K562 (cell line): ENCODE data around the gene PRKCSH. TPM values are rescaled to one million over a fixed set of nuclear protein-coding genes. Genes with fewer than 3 reads are reported as not detected.

Experiments used
- microRNA-seq: library from miRNA; unstranded; fragments of <30 nt; microRNA quantifications from one replicate; pipeline ENCODE4, GENCODE V29; 2018; ENCODE audit warnings: borderline microRNAs expressed
- polyA plus RNA-seq, 8 experiments: library from polyadenylated mRNA; depleted of rRNA in 4 of 8; stranded (reverse) in 5 of 8; unstranded in 3 of 8; fragments of >200 nt; fragmentation: Nextera tagmentation in 2 of 8; fragmentation: Illumina TruSeq in 1 of 8; extraction: Ambion mirVana in 2 of 8; extraction: Trizol in 1 of 8; gene quantifications; 2 replicates each; pipeline versions ENCODE4 v1.2.1 to v1.2.3, GENCODE V29; 2011 to 2014; ENCODE audit warnings: inconsistent platforms in 1 of 8, missing spikeins in 1 of 8
- small RNA-seq: library from RNA; depleted of rRNA; stranded (forward); fragments of <200 nt; gene quantifications from one replicate; pipeline ENCODE3, GENCODE V24; 2014
- total RNA-seq, 7 experiments: library from RNA; depleted of rRNA in 6 of 7; stranded (reverse); fragments of >200 nt in 6 of 7; fragmentation: Illumina TruSeq in 2 of 7; extraction: Trizol in 2 of 7; gene quantifications; 2 replicates each; pipeline versions ENCODE4 v1.2.1 to v1.2.3, GENCODE V29; 2011 to 2021; ENCODE audit warnings: low replicate concordance in 1 of 7

PRKCSH gene
- total and polyA plus RNA-seq, 9 of the 15 experiments (the other 6 are each of a cell fraction or from before 2014, with no cell fraction given) = 2.3 to 297 (median 48.1) TPM

Small RNA genes within 50 kb of the gene (microRNA-seq; reads per million reads assigned to microRNA genes)
- gene MIR7974 = 2.6 reads per million, percentile 32 among the genes with 10 or more reads in this experiment

Small RNA genes within 50 kb of the gene (small RNA-seq; reads per million reads assigned to genes)
- 155 reads per million, percentile 99 among the genes with 10 or more reads in this experiment for gene MIR7974
- gene RF00019 = not detected

Other genes with a start within 250 kb of the PRKCSH start
Only the 7 nearest of the 19 such genes appear.
- gene PLPPR2, start 80.2 kb upstream of the PRKCSH start, total RNA-seq (2014; rRNA removed) = 4.4 and 11.2 TPM in 2 replicates
- gene PLPPR2, start 80.2 kb upstream of the PRKCSH start, total RNA-seq (2014; rRNA removed; fragmentation: Illumina TruSeq; extraction: Trizol) = 1.8 and 2.1 TPM in 2 replicates
- gene PLPPR2, start 80.2 kb upstream of the PRKCSH start, total RNA-seq (2015; rRNA removed; fragmentation: Illumina TruSeq; extraction: Trizol) = 2.6 and 3.1 TPM in 2 replicates
- gene PLPPR2, start 80.2 kb upstream of the PRKCSH start, total RNA-seq (2021) = 15.9 and 17.6 TPM in 2 replicates
- 3.4 and 6.3 TPM in 2 replicates for gene PLPPR2, start 80.2 kb upstream of the PRKCSH start, polyA plus RNA-seq (2011; rRNA removed)
- 8.1 and 12.8 TPM in 2 replicates for gene PLPPR2, start 80.2 kb upstream of the PRKCSH start, polyA plus RNA-seq (2014; fragmentation: Illumina TruSeq; extraction: Trizol)
- gene PLPPR2, start 80.2 kb upstream of the PRKCSH start, polyA plus RNA-seq (2014; fragmentation: Nextera tagmentation; extraction: Ambion mirVana) = under 1 TPM; 0.49 TPM
- 8.6 and 10.0 TPM in 2 replicates for gene PLPPR2, start 80.2 kb upstream of the PRKCSH start, polyA plus RNA-seq (2014; rRNA removed)
- gene SWSAP1, start 61.0 kb upstream of the PRKCSH start, total RNA-seq (2014; rRNA removed) = 2.8 and 3.9 TPM in 2 replicates
- 0.77 and 0.80 TPM in 2 replicates for gene SWSAP1, start 61.0 kb upstream of the PRKCSH start, total RNA-seq (2014; rRNA removed; fragmentation: Illumina TruSeq; extraction: Trizol)
- gene SWSAP1, start 61.0 kb upstream of the PRKCSH start, total RNA-seq (2015; rRNA removed; fragmentation: Illumina TruSeq; extraction: Trizol) = 1.9 and 2.3 TPM in 2 replicates
- 2.5 and 3.0 TPM in 2 replicates for gene SWSAP1, start 61.0 kb upstream of the PRKCSH start, total RNA-seq (2021)
- 1.3 and 1.8 TPM in 2 replicates for gene SWSAP1, start 61.0 kb upstream of the PRKCSH start, polyA plus RNA-seq (2011; rRNA removed)
- 1.7 and 2.6 TPM in 2 replicates for gene SWSAP1, start 61.0 kb upstream of the PRKCSH start, polyA plus RNA-seq (2014; fragmentation: Illumina TruSeq; extraction: Trizol)
- gene SWSAP1, start 61.0 kb upstream of the PRKCSH start, polyA plus RNA-seq (2014; fragmentation: Nextera tagmentation; extraction: Ambion mirVana) = under 1 TPM; 0.18 to 0.73 TPM
- 2.0 and 4.3 TPM in 2 replicates for gene SWSAP1, start 61.0 kb upstream of the PRKCSH start, polyA plus RNA-seq (2014; rRNA removed)
- 10.0 and 14.7 TPM in 2 replicates for gene EPOR, start 51.3 kb upstream of the PRKCSH start, total RNA-seq (2014; rRNA removed)
- 2.8 and 3.3 TPM in 2 replicates for gene EPOR, start 51.3 kb upstream of the PRKCSH start, total RNA-seq (2014; rRNA removed; fragmentation: Illumina TruSeq; extraction: Trizol)
- 5.0 and 5.2 TPM in 2 replicates for gene EPOR, start 51.3 kb upstream of the PRKCSH start, total RNA-seq (2015; rRNA removed; fragmentation: Illumina TruSeq; extraction: Trizol)
- 14.1 and 15.6 TPM in 2 replicates for gene EPOR, start 51.3 kb upstream of the PRKCSH start, total RNA-seq (2021)
- gene EPOR, start 51.3 kb upstream of the PRKCSH start, polyA plus RNA-seq (2011; rRNA removed) = 8.7 and 9.2 TPM in 2 replicates
- gene EPOR, start 51.3 kb upstream of the PRKCSH start, polyA plus RNA-seq (2014; fragmentation: Illumina TruSeq; extraction: Trizol) = 8.5 and 8.9 TPM in 2 replicates
- gene EPOR, start 51.3 kb upstream of the PRKCSH start, polyA plus RNA-seq (2014; fragmentation: Nextera tagmentation; extraction: Ambion mirVana) = 1 to 10 TPM; 1.3 TPM
- gene EPOR, start 51.3 kb upstream of the PRKCSH start, polyA plus RNA-seq (2014; rRNA removed) = 17.0 and 17.9 TPM in 2 replicates
- gene RGL3, start 16.3 kb upstream of the PRKCSH start, total RNA-seq (2014; rRNA removed) = 0.16 and 0.32 TPM in 2 replicates
- gene RGL3, start 16.3 kb upstream of the PRKCSH start, total RNA-seq (2014; rRNA removed; fragmentation: Illumina TruSeq; extraction: Trizol) = not detected in 2 replicates
- gene RGL3, start 16.3 kb upstream of the PRKCSH start, total RNA-seq (2015; rRNA removed; fragmentation: Illumina TruSeq; extraction: Trizol) = 0.11 TPM in 1 of 2 replicates, not detected in the other
- gene RGL3, start 16.3 kb upstream of the PRKCSH start, total RNA-seq (2021) = 0.40 and 0.58 TPM in 2 replicates
- 0.26 and 0.61 TPM in 2 replicates for gene RGL3, start 16.3 kb upstream of the PRKCSH start, polyA plus RNA-seq (2011; rRNA removed)
- 0.22 TPM in 2 replicates for gene RGL3, start 16.3 kb upstream of the PRKCSH start, polyA plus RNA-seq (2014; fragmentation: Illumina TruSeq; extraction: Trizol)
- not detected for gene RGL3, start 16.3 kb upstream of the PRKCSH start, polyA plus RNA-seq (2014; fragmentation: Nextera tagmentation; extraction: Ambion mirVana)
- gene RGL3, start 16.3 kb upstream of the PRKCSH start, polyA plus RNA-seq (2014; rRNA removed) = 0.09 and 0.12 TPM in 2 replicates
- gene ODAD3, start 514 bp upstream of the PRKCSH start, total RNA-seq (2014; rRNA removed) = 0.08 and 0.14 TPM in 2 replicates
- 0.11 TPM in 1 of 2 replicates, not detected in the other for gene ODAD3, start 514 bp upstream of the PRKCSH start, total RNA-seq (2014; rRNA removed; fragmentation: Illumina TruSeq; extraction: Trizol)
- 0.08 TPM in 1 of 2 replicates, not detected in the other for gene ODAD3, start 514 bp upstream of the PRKCSH start, total RNA-seq (2015; rRNA removed; fragmentation: Illumina TruSeq; extraction: Trizol)
- gene ODAD3, start 514 bp upstream of the PRKCSH start, total RNA-seq (2021) = 0.18 and 0.51 TPM in 2 replicates
- 0.19 TPM in 1 of 2 replicates, not detected in the other for gene ODAD3, start 514 bp upstream of the PRKCSH start, polyA plus RNA-seq (2011; rRNA removed)
- 0.08 and 0.12 TPM in 2 replicates for gene ODAD3, start 514 bp upstream of the PRKCSH start, polyA plus RNA-seq (2014; fragmentation: Illumina TruSeq; extraction: Trizol)
- gene ODAD3, start 514 bp upstream of the PRKCSH start, polyA plus RNA-seq (2014; fragmentation: Nextera tagmentation; extraction: Ambion mirVana) = under 1 TPM; 0.07 to 0.18 TPM
- gene ODAD3, start 514 bp upstream of the PRKCSH start, polyA plus RNA-seq (2014; rRNA removed) = 0.72 and 1.5 TPM in 2 replicates
- gene ELAVL3, start 45.4 kb downstream of the PRKCSH start, total RNA-seq (2014; rRNA removed) = 0.16 TPM in 1 of 2 replicates, not detected in the other
- gene ELAVL3, start 45.4 kb downstream of the PRKCSH start, total RNA-seq (2014; rRNA removed; fragmentation: Illumina TruSeq; extraction: Trizol) = not detected in 2 replicates
- not detected in 2 replicates for gene ELAVL3, start 45.4 kb downstream of the PRKCSH start, total RNA-seq (2015; rRNA removed; fragmentation: Illumina TruSeq; extraction: Trizol)
- not detected in 2 replicates for gene ELAVL3, start 45.4 kb downstream of the PRKCSH start, total RNA-seq (2021)
- not detected in 2 replicates for gene ELAVL3, start 45.4 kb downstream of the PRKCSH start, polyA plus RNA-seq (2011; rRNA removed)
- not detected in 2 replicates for gene ELAVL3, start 45.4 kb downstream of the PRKCSH start, polyA plus RNA-seq (2014; fragmentation: Illumina TruSeq; extraction: Trizol)
- gene ELAVL3, start 45.4 kb downstream of the PRKCSH start, polyA plus RNA-seq (2014; fragmentation: Nextera tagmentation; extraction: Ambion mirVana) = not detected
- not detected in 2 replicates for gene ELAVL3, start 45.4 kb downstream of the PRKCSH start, polyA plus RNA-seq (2014; rRNA removed)
- 3.9 and 7.1 TPM in 2 replicates for gene ZNF653, start 70.2 kb downstream of the PRKCSH start, total RNA-seq (2014; rRNA removed)
- 1.4 and 1.6 TPM in 2 replicates for gene ZNF653, start 70.2 kb downstream of the PRKCSH start, total RNA-seq (2014; rRNA removed; fragmentation: Illumina TruSeq; extraction: Trizol)
- gene ZNF653, start 70.2 kb downstream of the PRKCSH start, total RNA-seq (2015; rRNA removed; fragmentation: Illumina TruSeq; extraction: Trizol) = 2.9 and 3.8 TPM in 2 replicates
- gene ZNF653, start 70.2 kb downstream of the PRKCSH start, total RNA-seq (2021) = 5.6 and 8.0 TPM in 2 replicates
- 7.0 and 7.8 TPM in 2 replicates for gene ZNF653, start 70.2 kb downstream of the PRKCSH start, polyA plus RNA-seq (2011; rRNA removed)
- gene ZNF653, start 70.2 kb downstream of the PRKCSH start, polyA plus RNA-seq (2014; fragmentation: Illumina TruSeq; extraction: Trizol) = 4.2 and 5.6 TPM in 2 replicates
- gene ZNF653, start 70.2 kb downstream of the PRKCSH start, polyA plus RNA-seq (2014; fragmentation: Nextera tagmentation; extraction: Ambion mirVana) = not detected
- 5.3 and 7.3 TPM in 2 replicates for gene ZNF653, start 70.2 kb downstream of the PRKCSH start, polyA plus RNA-seq (2014; rRNA removed)